AG09319 (cell line): Measurements from ENCODE around the gene USP25.

Source experiments
- DNase-seq: peaks from one replicate; pipeline ENCODE4 v3.0.0-alpha.2; 2010; ENCODE audit warnings: low read depth; ENCODE audit errors: extremely low read depth
- TF ChIP-seq, protein P1 (sequence below): IDR thresholded peaks from 2 replicates; pipeline ENCODE4 v1.5.1; 2011; ENCODE audit warnings: low read depth, mild to moderate bottlenecking, inconsistent platforms, low read length, moderate library complexity

USP25 gene

DNA sequence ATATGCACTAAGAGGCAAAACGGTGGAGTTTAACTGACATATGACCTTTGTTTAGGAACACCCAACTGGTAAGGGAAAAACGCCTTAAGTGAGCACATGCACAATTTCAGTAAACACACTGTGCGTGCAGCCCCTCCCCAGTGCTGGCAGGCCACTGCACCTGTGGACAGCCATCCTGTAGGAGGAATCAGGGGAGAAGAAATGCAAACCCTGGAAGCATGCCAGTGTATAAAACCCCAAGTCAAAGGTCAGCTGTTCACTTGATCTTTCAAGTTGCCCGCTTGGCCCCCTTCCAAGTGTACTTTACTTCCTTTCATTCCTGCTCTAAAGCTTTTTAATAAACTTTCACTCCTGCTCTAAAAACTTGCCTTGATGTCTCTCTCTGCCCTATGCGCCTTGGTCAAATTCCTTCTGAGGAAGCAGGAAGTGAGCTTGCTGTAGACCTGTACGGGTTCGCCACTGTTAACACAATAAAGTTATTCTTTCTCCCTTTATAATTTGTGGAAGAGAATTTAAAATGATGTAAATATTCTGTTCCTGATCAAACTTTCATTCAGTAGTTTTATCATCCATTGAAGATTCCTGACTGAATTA lies 31.8 kb downstream of the USP25 start:
- DNase-seq: no peak
- TF ChIP-seq, protein P1, sequence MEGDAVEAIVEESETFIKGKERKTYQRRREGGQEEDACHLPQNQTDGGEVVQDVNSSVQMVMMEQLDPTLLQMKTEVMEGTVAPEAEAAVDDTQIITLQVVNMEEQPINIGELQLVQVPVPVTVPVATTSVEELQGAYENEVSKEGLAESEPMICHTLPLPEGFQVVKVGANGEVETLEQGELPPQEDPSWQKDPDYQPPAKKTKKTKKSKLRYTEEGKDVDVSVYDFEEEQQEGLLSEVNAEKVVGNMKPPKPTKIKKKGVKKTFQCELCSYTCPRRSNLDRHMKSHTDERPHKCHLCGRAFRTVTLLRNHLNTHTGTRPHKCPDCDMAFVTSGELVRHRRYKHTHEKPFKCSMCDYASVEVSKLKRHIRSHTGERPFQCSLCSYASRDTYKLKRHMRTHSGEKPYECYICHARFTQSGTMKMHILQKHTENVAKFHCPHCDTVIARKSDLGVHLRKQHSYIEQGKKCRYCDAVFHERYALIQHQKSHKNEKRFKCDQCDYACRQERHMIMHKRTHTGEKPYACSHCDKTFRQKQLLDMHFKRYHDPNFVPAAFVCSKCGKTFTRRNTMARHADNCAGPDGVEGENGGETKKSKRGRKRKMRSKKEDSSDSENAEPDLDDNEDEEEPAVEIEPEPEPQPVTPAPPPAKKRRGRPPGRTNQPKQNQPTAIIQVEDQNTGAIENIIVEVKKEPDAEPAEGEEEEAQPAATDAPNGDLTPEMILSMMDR: no peak

DNA sequence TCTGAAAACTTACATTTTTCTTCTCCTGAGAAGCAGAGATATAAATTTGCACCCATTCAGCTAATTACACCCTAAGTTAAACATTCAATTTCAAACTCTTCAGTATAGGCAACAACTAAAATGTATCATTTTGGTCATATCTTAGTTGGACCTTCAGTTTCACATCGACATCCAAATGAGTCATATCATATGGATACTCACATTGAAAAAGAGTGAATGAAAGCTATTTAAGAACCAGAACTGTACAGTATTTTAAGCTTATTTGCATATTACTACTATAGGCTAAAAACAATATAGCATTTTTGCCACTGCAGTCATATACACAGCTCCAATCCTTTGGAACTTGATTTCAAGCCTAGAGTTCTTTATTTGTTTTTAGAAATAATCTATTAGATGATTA lies 33.6 kb downstream of the USP25 start:
- no peak for DNase-seq
- TF ChIP-seq, protein P1: no peak

DNA sequence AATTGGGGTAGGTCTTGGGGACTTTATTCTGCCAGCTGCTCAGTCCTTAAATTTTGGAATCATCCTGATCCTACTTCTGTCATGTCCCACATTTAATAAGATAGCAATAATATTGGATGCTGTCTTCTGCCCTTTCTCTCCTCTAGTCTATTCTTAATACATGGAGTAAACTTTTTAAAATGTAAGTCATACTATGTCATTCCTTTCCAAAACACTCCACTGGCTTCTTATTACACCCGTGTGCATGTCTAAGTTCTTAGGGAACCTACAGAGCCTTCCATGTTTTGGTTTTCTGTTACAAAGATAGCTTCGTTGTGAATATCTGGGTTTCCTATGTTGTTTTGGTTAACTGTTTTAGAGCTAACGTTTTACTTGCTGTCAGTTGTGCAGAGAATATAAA lies 35.1 kb downstream of the USP25 start:
- TF ChIP-seq, protein P1: no peak
- no peak for DNase-seq

DNA sequence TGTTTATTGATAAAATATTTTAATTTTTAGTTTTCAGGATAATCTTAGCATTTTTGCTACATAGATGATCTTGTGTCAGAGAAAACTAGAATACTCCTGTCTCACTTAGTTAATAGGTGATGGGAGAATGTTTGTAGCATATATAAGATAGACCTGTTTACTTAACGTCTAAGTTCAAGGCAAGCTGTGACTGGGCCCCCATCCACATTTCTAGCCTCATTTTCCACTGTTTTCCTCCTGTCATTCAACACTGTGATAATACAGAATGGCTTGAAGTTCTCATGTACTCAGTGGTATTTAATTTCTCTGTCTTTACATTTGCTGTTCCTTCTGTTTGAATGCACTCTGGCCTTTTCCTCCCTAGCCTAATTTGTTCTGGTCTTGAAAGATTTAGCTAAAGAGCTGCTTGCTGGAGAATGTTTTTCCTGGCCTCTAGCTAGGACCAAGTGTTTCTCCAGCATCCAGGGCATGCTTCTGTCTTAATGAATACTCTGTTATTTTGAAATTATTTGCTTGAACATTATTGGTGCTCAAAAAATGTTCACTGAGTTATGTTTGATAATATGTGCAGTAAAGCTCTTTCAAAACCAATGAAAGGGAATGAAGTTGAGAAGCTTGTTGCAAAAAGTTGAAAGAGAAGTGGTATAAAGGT lies 37.3 kb downstream of the USP25 start:
- TF ChIP-seq, protein P1: no peak
- DNase-seq: no peak

DNA sequence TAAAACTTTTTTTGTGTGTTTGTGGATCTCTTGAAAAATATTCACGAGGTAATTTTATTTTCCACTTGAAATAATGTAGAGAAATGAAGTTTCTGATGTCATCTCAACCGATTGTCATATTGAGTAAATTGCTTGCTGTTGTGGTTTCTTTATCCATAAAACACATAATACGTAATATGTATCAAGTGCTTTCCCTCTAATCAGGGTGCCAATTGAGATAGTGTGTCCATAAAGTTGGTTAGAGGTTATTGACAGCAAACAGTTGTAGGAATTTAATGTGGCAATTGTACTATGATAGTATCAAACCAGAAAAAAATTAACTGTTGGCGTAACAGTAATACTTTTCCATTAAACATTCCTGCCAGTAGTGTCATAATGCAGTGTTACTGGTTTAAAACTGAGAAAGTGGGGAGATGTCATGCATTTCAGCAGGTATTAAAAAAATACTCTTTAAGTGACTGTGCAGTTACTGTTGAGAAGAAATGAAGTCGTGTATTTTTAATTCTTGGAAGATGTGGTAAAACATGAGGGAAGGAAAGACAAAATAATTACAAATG lies 38.3 kb downstream of the USP25 start:
- no peak for DNase-seq
- TF ChIP-seq, protein P1: no peak

DNA sequence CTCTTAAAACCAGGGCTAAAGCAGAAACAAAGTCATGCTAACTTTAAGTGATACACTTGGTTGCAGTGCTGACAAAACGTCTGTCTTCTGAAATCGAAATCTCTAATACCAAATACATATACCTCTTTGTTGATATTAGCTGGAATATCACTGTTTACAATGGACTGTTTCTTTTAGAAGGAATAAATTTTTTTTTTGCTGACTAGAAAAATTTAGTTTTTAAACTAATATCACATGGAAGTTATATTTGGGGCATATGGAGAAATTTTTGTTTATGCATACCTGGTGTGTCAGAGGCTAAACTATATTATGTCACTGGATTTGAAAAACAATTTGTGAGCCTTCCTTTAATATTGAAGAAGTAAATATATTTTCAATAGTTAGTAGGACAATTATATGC lies 39.1 kb downstream of the USP25 start:
- TF ChIP-seq, protein P1: no peak
- DNase-seq: no peak

DNA sequence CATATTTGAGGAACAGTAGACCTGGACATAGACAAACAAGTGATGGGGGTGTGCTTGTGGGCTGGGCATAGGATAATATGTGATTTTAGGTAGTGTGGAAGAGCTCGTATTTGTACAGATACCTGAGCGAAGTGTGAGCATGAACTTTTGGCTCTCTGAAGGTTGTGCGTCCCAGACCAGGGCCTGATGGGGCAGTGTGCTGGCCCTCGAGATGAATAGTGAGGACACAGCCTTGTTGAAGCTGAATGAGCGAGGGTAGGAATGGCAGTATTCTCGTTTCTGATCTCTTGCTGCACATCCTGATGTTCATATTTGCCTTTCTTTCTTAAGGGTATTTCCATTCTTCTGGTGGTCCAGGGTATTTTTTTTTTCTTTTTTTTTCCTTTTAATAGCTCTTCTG lies 41.5 kb downstream of the USP25 start:
- DNase-seq: no peak

More for the DNA sequence above, 41.5 kb downstream of the USP25 start:
- TF ChIP-seq, protein P1: no peak
